ENCODE results near the gene LITAF. TPM values are rescaled to one million over a fixed set of nuclear protein-coding genes. Genes with fewer than 3 reads are reported as not detected.
"Not testable (repeated sequence)": the region's sequence is repeated elsewhere in the genome, so short reads cannot be mapped to it uniquely, and the experiment has no call there.

Gene LITAF
- total RNA-seq, 6 experiments from 2014 or later: 114 to 143 (median 135) TPM

DNA sequence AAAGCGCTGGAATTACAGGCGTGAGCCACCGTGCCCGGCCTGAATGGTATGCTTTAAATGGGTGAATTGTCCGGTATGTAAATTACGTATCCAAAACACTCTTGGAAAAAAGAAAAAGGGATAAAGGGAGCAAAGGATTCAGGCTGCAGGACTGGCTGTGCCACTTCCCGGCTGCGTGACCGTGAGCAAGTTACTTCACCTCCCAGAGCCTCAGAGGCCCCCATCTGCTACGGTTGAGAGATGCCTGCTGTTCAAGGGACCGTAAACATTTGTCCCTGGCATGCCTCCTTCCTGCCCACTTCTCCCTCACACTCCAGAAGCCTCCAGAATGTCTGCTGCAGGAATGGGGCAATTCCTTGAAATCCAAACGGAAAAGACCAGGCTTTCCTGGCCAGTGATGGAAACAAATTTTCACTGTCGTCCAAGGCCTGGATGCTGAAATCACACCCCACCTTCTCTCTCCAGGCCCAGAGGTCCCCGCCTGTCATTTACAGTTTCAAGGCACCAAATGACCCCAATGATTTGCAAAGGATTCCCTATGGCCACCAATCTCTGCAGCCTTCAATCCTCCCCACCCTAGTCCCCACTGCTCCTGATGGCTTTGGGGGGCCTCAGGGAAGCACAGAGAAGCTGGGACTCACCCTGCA, 22.9 kb upstream of the LITAF start:
- no peak for DNase-seq
- H3K4me1 Mint-ChIP-seq (ENCODE audit: low read depth): peaks cover 14% of the 10 kb centered on the region
- H3K4me3 Mint-ChIP-seq: no peak overlapping the region
- H3K27ac Mint-ChIP-seq: no peak overlapping the region
- H3K27me3 Mint-ChIP-seq (ENCODE audit: insufficient read depth): peaks cover 22% of the 10 kb centered on the region
- TF ChIP-seq, protein P1, sequence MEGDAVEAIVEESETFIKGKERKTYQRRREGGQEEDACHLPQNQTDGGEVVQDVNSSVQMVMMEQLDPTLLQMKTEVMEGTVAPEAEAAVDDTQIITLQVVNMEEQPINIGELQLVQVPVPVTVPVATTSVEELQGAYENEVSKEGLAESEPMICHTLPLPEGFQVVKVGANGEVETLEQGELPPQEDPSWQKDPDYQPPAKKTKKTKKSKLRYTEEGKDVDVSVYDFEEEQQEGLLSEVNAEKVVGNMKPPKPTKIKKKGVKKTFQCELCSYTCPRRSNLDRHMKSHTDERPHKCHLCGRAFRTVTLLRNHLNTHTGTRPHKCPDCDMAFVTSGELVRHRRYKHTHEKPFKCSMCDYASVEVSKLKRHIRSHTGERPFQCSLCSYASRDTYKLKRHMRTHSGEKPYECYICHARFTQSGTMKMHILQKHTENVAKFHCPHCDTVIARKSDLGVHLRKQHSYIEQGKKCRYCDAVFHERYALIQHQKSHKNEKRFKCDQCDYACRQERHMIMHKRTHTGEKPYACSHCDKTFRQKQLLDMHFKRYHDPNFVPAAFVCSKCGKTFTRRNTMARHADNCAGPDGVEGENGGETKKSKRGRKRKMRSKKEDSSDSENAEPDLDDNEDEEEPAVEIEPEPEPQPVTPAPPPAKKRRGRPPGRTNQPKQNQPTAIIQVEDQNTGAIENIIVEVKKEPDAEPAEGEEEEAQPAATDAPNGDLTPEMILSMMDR (IDR thresholded peaks at IDR 0.05): no peak
- H3K36me3 Mint-ChIP-seq (ENCODE audit: low read depth): no peaks in the 10 kb centered on the region
- no peaks in the 10 kb centered on the region for H3K9me3 Mint-ChIP-seq

DNA sequence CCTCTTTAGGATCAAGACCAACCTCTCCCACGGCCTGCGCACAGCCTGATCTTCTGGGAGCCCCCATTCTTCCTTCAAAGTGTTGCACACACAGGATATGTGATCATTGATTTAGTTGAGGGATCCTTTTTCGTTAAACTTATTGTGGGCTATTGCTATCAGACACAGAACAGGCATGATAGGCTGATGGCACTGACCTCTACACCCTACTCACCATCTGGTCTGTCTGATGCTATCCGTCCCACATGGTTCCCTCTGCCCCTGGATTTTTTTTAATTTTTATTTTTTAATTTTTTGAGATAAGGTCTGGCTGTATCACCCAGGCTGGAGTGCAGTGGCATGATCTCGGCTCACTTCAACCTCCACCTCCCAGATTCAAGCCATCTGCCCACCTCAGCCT, 19.2 kb upstream of the LITAF start:
- H3K27ac Mint-ChIP-seq: no peak overlapping the region
- H3K36me3 Mint-ChIP-seq (ENCODE audit: low read depth): no peaks in the 10 kb centered on the region
- H3K4me3 Mint-ChIP-seq: no peak overlapping the region
- DNase-seq: no peak
- no peaks in the 10 kb centered on the region for H3K9me3 Mint-ChIP-seq
- TF ChIP-seq, protein P1 (IDR thresholded peaks at IDR 0.05): no peak
- H3K27me3 Mint-ChIP-seq (ENCODE audit: insufficient read depth): peaks cover 20% of the 10 kb centered on the region
- H3K4me1 Mint-ChIP-seq (ENCODE audit: low read depth): peaks cover 5% of the 10 kb centered on the region; the same call in 1 of the 2 replicates

DNA sequence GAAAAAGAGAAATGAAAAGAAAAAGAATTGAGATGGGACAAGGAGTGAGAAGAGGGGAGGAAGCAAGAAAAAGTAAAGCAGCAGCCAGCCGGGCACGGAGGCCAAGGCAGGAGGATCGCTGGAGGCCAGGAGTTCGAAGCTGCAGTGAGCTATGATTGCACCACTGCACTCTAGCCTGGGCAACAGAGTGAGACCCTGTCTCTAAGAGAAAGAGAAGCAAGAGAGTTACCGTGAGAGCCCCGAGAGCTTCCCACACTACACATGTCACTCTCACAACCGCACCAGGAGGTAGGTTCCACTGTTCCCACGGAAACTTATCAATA, 18.8 kb upstream of the LITAF start:
- Mint-ChIP-seq H3K9me3 (no peaks in the 10 kb centered on the region), H3K4me3 (no peak overlapping the region), H3K4me1 (ENCODE audit: low read depth) (peaks cover 5% of the 10 kb centered on the region; the same call in 1 of the 2 replicates), H3K36me3 (ENCODE audit: low read depth) (no peaks in the 10 kb centered on the region), H3K27me3 (ENCODE audit: insufficient read depth) (peaks cover 16% of the 10 kb centered on the region), H3K27ac (no peak overlapping the region)
- no peak for DNase-seq
- TF ChIP-seq, protein P1 (IDR thresholded peaks at IDR 0.05): no peak

DNA sequence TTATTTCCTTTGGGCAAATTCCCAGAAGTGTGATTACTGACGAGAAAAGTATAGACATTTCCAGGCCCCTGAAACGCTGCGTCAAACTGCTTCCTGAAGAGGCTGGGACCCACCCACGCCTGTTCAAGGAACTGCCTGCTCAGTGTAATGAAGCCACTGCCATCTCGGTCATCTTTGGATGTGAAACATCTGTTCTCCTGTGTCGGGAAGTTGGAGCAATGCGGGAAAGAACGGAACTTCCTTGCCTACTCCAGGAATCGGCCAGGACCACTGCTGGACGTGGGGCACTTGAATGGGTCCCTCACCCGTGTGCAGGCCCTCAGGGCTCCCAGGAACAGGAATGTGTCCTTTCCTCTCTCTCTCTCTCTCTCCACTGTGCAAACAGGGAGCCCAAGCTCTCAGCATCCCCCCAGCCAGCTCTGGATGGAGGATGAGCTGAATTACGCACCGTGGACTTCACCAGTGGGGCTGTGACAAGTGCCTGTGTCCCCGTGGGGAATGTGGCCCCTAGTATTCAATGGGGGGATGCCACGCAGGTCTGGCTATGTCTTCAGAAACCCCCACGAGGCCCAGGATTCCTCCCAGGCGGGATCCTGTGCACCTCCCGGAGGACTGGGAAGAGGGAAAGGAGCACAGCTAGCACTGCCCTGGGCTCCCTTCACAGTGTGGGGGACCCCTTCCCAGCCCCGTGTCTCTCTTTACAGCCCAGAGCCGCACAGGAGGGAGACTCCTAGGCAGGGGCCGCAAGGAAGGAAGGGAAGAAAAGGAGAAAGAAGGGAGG, 18.3 kb upstream of the LITAF start:
- Mint-ChIP-seq H3K27me3 (ENCODE audit: insufficient read depth) (peaks cover 11% of the 10 kb centered on the region), H3K9me3 (no peaks in the 10 kb centered on the region), H3K36me3 (ENCODE audit: low read depth) (no peaks in the 10 kb centered on the region), H3K4me3 (no peak overlapping the region), H3K27ac (no peak overlapping the region), H3K4me1 (ENCODE audit: low read depth) (peaks cover 5% of the 10 kb centered on the region; the same call in 1 of the 2 replicates)
- TF ChIP-seq, protein P1 (IDR thresholded peaks at IDR 0.05): no peak
- no peak for DNase-seq

DNA sequence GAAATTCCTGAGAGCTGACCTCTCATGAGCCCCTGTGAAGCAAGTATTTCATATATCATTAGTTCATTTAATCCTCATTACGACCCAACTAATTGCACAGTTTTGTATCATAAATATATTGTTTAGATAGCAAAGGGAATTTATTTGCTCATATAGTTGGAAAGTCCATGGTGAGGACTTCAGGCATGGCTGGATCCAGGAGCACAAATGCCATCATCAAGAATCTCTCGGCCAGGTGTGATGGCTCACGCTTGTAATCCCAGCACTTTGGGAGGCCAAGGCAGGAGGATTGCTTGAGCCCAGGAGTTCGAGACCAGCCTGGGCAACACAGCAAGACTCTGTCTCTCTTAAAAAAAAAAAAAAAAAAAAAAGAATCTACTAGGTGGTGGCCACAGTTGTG, 17.6 kb upstream of the LITAF start:
- not testable (repeated sequence) for DNase-seq; H3K27ac Mint-ChIP-seq; H3K4me3 Mint-ChIP-seq; H3K27me3 Mint-ChIP-seq (ENCODE audit: insufficient read depth); H3K9me3 Mint-ChIP-seq; H3K4me1 Mint-ChIP-seq (ENCODE audit: low read depth); H3K36me3 Mint-ChIP-seq (ENCODE audit: low read depth)

DNA sequence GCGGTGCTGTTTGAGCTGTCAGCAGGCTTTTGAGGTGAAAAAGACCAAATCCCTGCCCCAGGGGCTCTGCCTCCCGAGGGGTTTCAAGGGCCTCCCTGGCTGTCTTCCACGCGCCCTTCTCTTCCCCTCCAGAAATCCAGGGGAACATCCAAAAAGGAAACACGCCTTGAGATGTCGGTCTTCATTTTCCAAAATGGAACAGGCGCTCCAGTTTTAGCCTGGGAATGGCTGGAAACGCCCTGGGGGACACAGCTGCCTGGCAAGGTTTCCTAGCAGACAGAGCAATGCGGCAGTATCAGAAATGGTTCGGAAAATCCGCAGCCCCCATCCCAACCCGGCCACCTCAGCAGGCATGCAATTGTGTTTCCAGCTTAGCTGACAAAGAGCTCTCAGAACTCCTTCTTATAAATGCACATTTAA, 16.6 kb upstream of the LITAF start:
- Mint-ChIP-seq H3K27me3 (ENCODE audit: insufficient read depth) (peaks cover 7% of the 10 kb centered on the region), H3K27ac (no peak overlapping the region), H3K4me1 (ENCODE audit: low read depth) (peaks cover 6% of the 10 kb centered on the region), H3K4me3 (no peak overlapping the region), H3K9me3 (no peaks in the 10 kb centered on the region), H3K36me3 (ENCODE audit: low read depth) (no peaks in the 10 kb centered on the region)
- TF ChIP-seq, protein P1 (IDR thresholded peaks at IDR 0.05): no peak
- no peak for DNase-seq

Data from HFFc6 (cell line).